ENCODE data around the gene DDX31.

GRCh38 chr9:132645306-132645705 is 24.5 kb downstream of the DDX31 start:
- TF ChIP-seq CTCF (IDR thresholded peaks at IDR 0.05; ENCODE audit: low read depth, low read length, poor library complexity, severe bottlenecking) = no peak
- TF ChIP-seq EZH2phosphoT487 (IDR thresholded peaks at IDR 0.05; ENCODE audit: borderline replicate concordance, low read length) = no peak

Measured in DOHH2 (cell line).